IMR-90 (cell line): Measurements from ENCODE around the gene RMI2. TPM values are rescaled to one million over a fixed set of nuclear protein-coding genes. Genes with fewer than 3 reads are reported as not detected.
A peak's percentile ranks its signal among the peaks of the same experiment; 100 is the strongest.

ENCODE experiments used
- ATAC-seq: fragments of 200-7000 bp; cut with Tn5 transposase; 2 replicates; pipeline ENCODE4 v1.9.1; 2020; ENCODE audit warnings: low read depth, mild to moderate bottlenecking, moderate library complexity
- BruUV-seq: library from RNA; stranded (reverse); fragments of 400-500 nt; replicated peaks from 2 replicates; lab custom pipeline; 2021; lab: Mats Ljungman, UMichigan
- CTCF ChIA-PET: fragments of 300-600 bp; formaldehyde crosslinking; extraction: SDS; loops from one replicate; lab custom pipeline; 2021; ENCODE audit warnings: antibody characterized with exemption; lab: Yijun Ruan, JAX
- POLR2A ChIA-PET: fragments of 300-600 bp; sonication (Branson Sonifier 250); formaldehyde crosslinking; loops from one replicate; lab custom pipeline; 2022; ENCODE audit warnings: antibody characterized with exemption; ENCODE audit not compliant: unreplicated experiment; lab: Charles Lee
- DNase-seq: peaks from one replicate; pipeline ENCODE4 v3.0.0; 2013
- H2AFZ ChIP-seq: replicated peaks from 2 replicates; pipeline ENCODE3; 2013; ENCODE audit warnings: low read length, mild to moderate bottlenecking; ENCODE audit not compliant: poor library complexity
- H2AK5ac ChIP-seq: 2 replicates; pipeline ENCODE4 v1.6.1; 2013; ENCODE audit warnings: low read depth, low read length, inconsistent platforms
- H2AK9ac ChIP-seq: replicated peaks from 2 replicates; pipeline ENCODE3; 2013; ENCODE audit warnings: mild to moderate bottlenecking, low read depth, low read length, moderate library complexity; ENCODE audit not compliant: poor library complexity
- H2BK120ac ChIP-seq: 2 replicates; pipeline ENCODE4 v1.6.1; 2013; ENCODE audit warnings: low read depth, low read length, inconsistent platforms
- H2BK15ac ChIP-seq: 3 replicates; pipeline ENCODE4 v1.6.1; 2013; ENCODE audit warnings: low read depth, low read length, inconsistent platforms
- H2BK20ac ChIP-seq: 2 replicates; pipeline ENCODE4 v1.6.1; 2013; ENCODE audit warnings: low read depth, mild to moderate bottlenecking, inconsistent platforms, low read length, moderate library complexity
- H2BK5ac ChIP-seq: 2 replicates; pipeline ENCODE4 v1.6.1; 2013; ENCODE audit warnings: mild to moderate bottlenecking, low read depth, low read length, inconsistent platforms; ENCODE audit not compliant: poor library complexity, severe bottlenecking
- H3K14ac ChIP-seq: replicated peaks from 2 replicates; pipeline ENCODE4 v1.6.1; 2013; ENCODE audit warnings: low read depth, low read length, inconsistent platforms
- H3K18ac ChIP-seq: 2 replicates; pipeline ENCODE4 v1.6.1; 2013; ENCODE audit warnings: low read depth, low read length, control low read depth
- H3K23ac ChIP-seq: 2 replicates; pipeline ENCODE4 v1.6.1; 2013; ENCODE audit warnings: low read depth, low read length, inconsistent platforms
- H3K27ac ChIP-seq: 2 replicates; pipeline ENCODE4 v1.5.1; 2013; ENCODE audit warnings: mild to moderate bottlenecking, control low read depth, low read length; ENCODE audit not compliant: insufficient read depth
- H3K27me3 ChIP-seq: 2 replicates; pipeline ENCODE4 v1.6.1; 2013; ENCODE audit warnings: low read length; ENCODE audit not compliant: control insufficient read depth, insufficient read depth
- H3K36me3 ChIP-seq: 2 replicates; pipeline ENCODE4 v1.6.1; 2013; ENCODE audit warnings: low read length, mixed read lengths; ENCODE audit not compliant: control insufficient read depth, insufficient read depth
- H3K4ac ChIP-seq: 2 replicates; pipeline ENCODE4 v1.6.1; 2013; ENCODE audit warnings: low read depth, low read length, inconsistent platforms
- H3K4me1 ChIP-seq: 2 replicates; pipeline ENCODE4 v1.6.1; 2013; ENCODE audit warnings: low read length, mixed read lengths; ENCODE audit not compliant: control insufficient read depth, insufficient read depth
- H3K4me2 ChIP-seq: 2 replicates; pipeline ENCODE4 v1.6.1; 2013; ENCODE audit warnings: low read depth, mild to moderate bottlenecking, control low read depth, low read length, moderate library complexity
- H3K4me3 ChIP-seq: 2 replicates; pipeline ENCODE4 v1.5.1; 2013; ENCODE audit warnings: low read depth, mild to moderate bottlenecking, control low read depth, low read length, moderate library complexity; ENCODE audit not compliant: insufficient read depth
- H3K56ac ChIP-seq: 2 replicates; pipeline ENCODE4 v1.6.1; 2013; ENCODE audit warnings: low read length, inconsistent platforms; ENCODE audit not compliant: insufficient read depth; ENCODE audit errors: extremely low read depth
- H3K79me1 ChIP-seq, 2 experiments: 2 replicates each; pipeline ENCODE4 v1.6.1; 2013; ENCODE audit warnings: low read length in 2 of 2, inconsistent platforms in 1 of 2, low read depth in 1 of 2
- H3K9ac ChIP-seq: 2 replicates; pipeline ENCODE4 v1.6.1; 2013; ENCODE audit warnings: low read depth, low read length, control low read depth
- H3K9me1 ChIP-seq: 2 replicates; pipeline ENCODE4 v1.6.1; 2013; ENCODE audit warnings: low read length, inconsistent platforms; ENCODE audit not compliant: insufficient read depth
- H3K9me3 ChIP-seq: 2 replicates; pipeline ENCODE4 v1.6.1; 2013; ENCODE audit warnings: low read length; ENCODE audit not compliant: control insufficient read depth, insufficient read depth
- H4K20me1 ChIP-seq: 2 replicates; pipeline ENCODE4 v1.6.1; 2013; ENCODE audit warnings: low read length, inconsistent platforms; ENCODE audit not compliant: insufficient read depth
- H4K5ac ChIP-seq: 2 replicates; pipeline ENCODE4 v1.6.1; 2013; ENCODE audit warnings: mild to moderate bottlenecking, low read depth, low read length, control low read depth
- H4K8ac ChIP-seq, 2 experiments: 2 replicates each; pipeline ENCODE4 v1.6.1; 2013; ENCODE audit warnings: low read depth in 2 of 2, low read length in 2 of 2, control low read depth in 1 of 2, inconsistent platforms in 1 of 2
- H4K91ac ChIP-seq: 2 replicates; pipeline ENCODE4 v1.6.1; 2013; ENCODE audit warnings: low read depth, low read length, inconsistent platforms; ENCODE audit not compliant: insufficient read depth
- CEBPB ChIP-seq: IDR thresholded peaks from 2 replicates; pipeline ENCODE4 v1.6.1; 2012; ENCODE audit warnings: low read depth, low read length, improper control_type of control experiment
- CHD1 ChIP-seq: IDR thresholded peaks from 2 replicates; pipeline ENCODE4 v1.6.1; 2012; ENCODE audit warnings: low read depth, low read length, improper control_type of control experiment
- FOS ChIP-seq: fragments of 150-350 bp; IDR thresholded peaks from 2 replicates; pipeline ENCODE4 v1.6.1; 2016; ENCODE audit warnings: low read depth, low read length
- WGBS, 2 experiments: methylation state at CpG; one replicate each; pipeline versions ENCODE4 v1.1.5 to v1.1.7; 2013; ENCODE audit warnings: missing lambda C conversion rate in 2 of 2; ENCODE audit not compliant: insufficient read length in 1 of 2; ENCODE audit errors: extremely low coverage in 2 of 2; 5-methylcytosine and 5-hydroxymethylcytosine counted together
- dilution Hi-C: fragments of 300-500 bp; cut with HindIII; formaldehyde crosslinking; loops from one replicate; pipeline ENCODE4 v1.14.3; 2018; ENCODE audit warnings: low sequenced_read_pairs; ENCODE audit not compliant: unreplicated experiment
- in situ Hi-C: fragments of 300-500 bp; cut with MboI; formaldehyde crosslinking; loops from 3 replicates; pipeline ENCODE4 v1.14.3; 2019; ENCODE audit warnings: low sequenced_read_pairs, inconsistent platforms, mixed read lengths
- intact Hi-C: fragments of 100-400 bp; cut with micrococcal nuclease; formaldehyde crosslinking; loops from 2 replicates; pipeline ENCODE4 v1.10.0; 2022
- polyA plus RNA-seq, 3 experiments: library from polyadenylated mRNA; depleted of rRNA; stranded (reverse); fragments of >200 nt; gene quantifications; 2 replicates each; pipeline ENCODE4 v1.2.3, GENCODE V29; 2012; ENCODE audit warnings: low replicate concordance in 1 of 3
- total RNA-seq: library from RNA; depleted of rRNA; stranded (reverse); fragments of >200 nt; gene quantifications from 2 replicates; pipeline ENCODE4 v1.2.3, GENCODE V29; 2012

RMI2 gene
- total and polyA plus RNA-seq, 2 of the 4 experiments (the other 2 are of a cell fraction): 3.2 to 5.6 TPM

GRCh38 chr16:11306997-11307638, 38.1 kb upstream of the RMI2 start:
- no peak overlapping the region for H2BK15ac ChIP-seq
- BruUV-seq: no TSS peak

More at GRCh38 chr16:11306997-11307638, 38.1 kb upstream of the RMI2 start:
- Histone ChIP-seq H4K20me1 (no peaks in the 10 kb centered on the region), H3K4ac (no peak overlapping the region), H2BK20ac (no peak overlapping the region), H4K8ac (no peak overlapping the region), H3K79me1 (no peaks in the 10 kb centered on the region), H2BK120ac (no peak overlapping the region), H3K23ac (no peak overlapping the region), H2AK9ac (no peak overlapping the region), H3K9me3 (no peaks in the 10 kb centered on the region), H3K27ac (no peak overlapping the region), H3K36me3 (no peaks in the 10 kb centered on the region), H3K4me2 (no peak overlapping the region), H4K91ac (no peak overlapping the region), H3K9me1 (0 out of 2 replicates have a peak, but pooled peaks cover 8% of the 10 kb centered on the region), H3K14ac (no peak overlapping the region), H3K18ac (no peak overlapping the region), H3K27me3 (no peaks in the 10 kb centered on the region), H2AK5ac (no peak overlapping the region), H3K4me1 (peaks cover 4% of the 10 kb centered on the region), H2BK5ac (no peak overlapping the region), H4K5ac (no peak overlapping the region), H2AFZ (no peak overlapping the region), H3K9ac (no peak overlapping the region), H3K56ac (no peak overlapping the region), H3K4me3 (no peak overlapping the region)
- dilution Hi-C loops (no loop called here), intact Hi-C loops (no loop called here), in situ Hi-C loops (loop anchor here (5.0 kb wide), 1 partner anchor 45 kb away; no protein-coding TSS in a partner anchor)
- DNase-seq (no peak), ATAC-seq (no peak)
- WGBS, 2 experiments: 100% methylated on average over 1 of the region's 7 CpGs; no CpG with 5 or more reads in 1 of the 2 experiments
- CTCF ChIA-PET: no interaction called here
- TF ChIP-seq CHD1 (no peak), FOS (no peak), CEBPB (0 out of 2 replicates have a peak, but pooled peaks have one; percentile 17)
- POLR2A ChIA-PET: no interaction called here
